GM12878 (cell line): Measurements from ENCODE around the gene CCSER2. TPM values are rescaled to one million over a fixed set of nuclear protein-coding genes. Genes with fewer than 3 reads are reported as not detected.
A peak's percentile ranks its signal among the peaks of the same experiment; 100 is the strongest.

Source experiments
- ATAC-seq: fragments of 200-7000 bp; cut with Tn5 transposase; 3 replicates; pipeline ENCODE4 v1.9.1; 2020; ENCODE audit warnings: mild to moderate bottlenecking, moderate library complexity
- BruUV-seq: library from RNA; stranded (reverse); fragments of 400-500 nt; replicated peaks from 2 replicates; lab custom pipeline; 2021; lab: Mats Ljungman, UMichigan
- CTCF ChIA-PET: fragments of 300-600 bp; sonication (Branson Sonifier 250); formaldehyde crosslinking; extraction: SDS; loops from one replicate; lab custom pipeline; 2021; ENCODE audit warnings: inconsistent platforms; lab: Yijun Ruan, JAX
- POLR2A ChIA-PET: fragments of 350-600 bp; formaldehyde crosslinking; extraction: SDS; loops from one replicate; lab custom pipeline; 2021; ENCODE audit warnings: inconsistent platforms; lab: Charles Lee
- RAD21 ChIA-PET: fragments of 300-600 bp; sonication (Branson Sonifier 250); formaldehyde crosslinking; loops from one replicate; lab custom pipeline; 2023; ENCODE audit warnings: antibody characterized with exemption; ENCODE audit not compliant: unreplicated experiment; lab: Charles Lee
- SMC1A ChIA-PET: fragments of 300-600 bp; sonication (Branson Sonifier 250); formaldehyde crosslinking; loops from one replicate; lab custom pipeline; 2023; ENCODE audit not compliant: unreplicated experiment, uncharacterized antibody; lab: Charles Lee
- DNase-seq: peaks from one replicate; pipeline ENCODE4 v3.0.0-alpha.2; 2011; ENCODE audit warnings: low read depth, low spot score
- FAIRE-seq: peaks from 3 replicates; lab custom pipeline; 2011; peaks lifted over from hg19 to GRCh38; lab: Jason Lieb, UNC
- H2AFZ ChIP-seq: 2 replicates; pipeline ENCODE4 v1.6.0; 2011; ENCODE audit warnings: low read depth, low read length, control low read depth; ENCODE audit not compliant: control insufficient read depth
- H3K27ac ChIP-seq: 2 replicates; pipeline ENCODE4 v1.5.1; 2011; ENCODE audit warnings: control low read depth; ENCODE audit not compliant: control insufficient read depth, insufficient read depth
- H3K27me3 ChIP-seq, 2 experiments: replicated peaks in 1 of 2; 2 replicates each; pipeline versions ENCODE4 v1.6.0 to v1.6.1; 2011; ENCODE audit warnings: low read length in 1 of 2; ENCODE audit not compliant: control insufficient read depth in 2 of 2, insufficient read depth in 2 of 2
- H3K36me3 ChIP-seq, 2 experiments: 2 replicates each; pipeline ENCODE4 v1.5.1; 2011; ENCODE audit warnings: low read length in 1 of 2; ENCODE audit not compliant: control insufficient read depth in 2 of 2, insufficient read depth in 2 of 2
- H3K4me1 ChIP-seq: 2 replicates; pipeline ENCODE4 v1.6.1; 2011; ENCODE audit warnings: mild to moderate bottlenecking, low read length, moderate library complexity, mixed read lengths; ENCODE audit not compliant: control insufficient read depth, insufficient read depth
- H3K4me2 ChIP-seq: 2 replicates; pipeline ENCODE4 v1.6.0; 2011; ENCODE audit warnings: control low read depth; ENCODE audit not compliant: control insufficient read depth, insufficient read depth
- H3K4me3 ChIP-seq: fragments of 200-600 bp; sonication (generic); 2 replicates; pipeline ENCODE4 v1.5.1; 2016
- H3K79me2 ChIP-seq: 2 replicates; pipeline ENCODE4 v1.6.0; 2011; ENCODE audit warnings: low read length; ENCODE audit not compliant: control insufficient read depth, insufficient read depth
- H3K9ac ChIP-seq: 2 replicates; pipeline ENCODE4 v1.8.0; 2011; ENCODE audit warnings: low read length, control low read depth, mixed read lengths; ENCODE audit not compliant: control insufficient read depth, insufficient read depth
- H3K9me3 ChIP-seq: replicated peaks from 3 replicates; pipeline ENCODE4 v1.5.1; 2011; ENCODE audit warnings: mild to moderate bottlenecking, low read length; ENCODE audit not compliant: control insufficient read depth, insufficient read depth
- H4K20me1 ChIP-seq: 2 replicates; pipeline ENCODE4 v1.6.0; 2011; ENCODE audit not compliant: control insufficient read depth, insufficient read depth
- ASH2L ChIP-seq: fragments of 300-600, 200-600 bp; sonication (generic); IDR thresholded peaks from 2 replicates; pipeline ENCODE4 v1.6.1; 2017; ENCODE audit warnings: low read depth, mild to moderate bottlenecking, borderline replicate concordance
- HDGF ChIP-seq: fragments of 450-650 bp; IDR thresholded peaks from 2 replicates; pipeline ENCODE4 v1.6.1; 2016; ENCODE audit warnings: antibody characterized with exemption
- RAD21 ChIP-seq: IDR thresholded peaks from 2 replicates; pipeline ENCODE4 v1.6.1; 2011; ENCODE audit warnings: mild to moderate bottlenecking, low read depth, low read length, moderate library complexity; ENCODE audit not compliant: insufficient read depth
- SMC3 ChIP-seq: IDR thresholded peaks from 2 replicates; pipeline ENCODE4 v1.6.1; 2011; ENCODE audit warnings: low read length, improper control_type of control experiment, borderline replicate concordance
- WRNIP1 ChIP-seq: IDR thresholded peaks from 2 replicates; pipeline ENCODE4 v1.6.1; 2011; ENCODE audit warnings: low read depth, low read length, improper control_type of control experiment, borderline replicate concordance
- WGBS: methylation state at CpG from one replicate; pipeline ENCODE4 v1.1.6; 2016; ENCODE audit warnings: low lambda C conversion rate; ENCODE audit not compliant: insufficient replicate concordance, insufficient coverage; ENCODE audit errors: missing lambda C conversion rate; 5-methylcytosine and 5-hydroxymethylcytosine counted together
- in situ Hi-C: fragments of 300-500 bp; cut with MboI; formaldehyde crosslinking; loops from 9 replicates; pipeline ENCODE4 v1.14.3; 2018; ENCODE audit warnings: mixed read lengths
- intact Hi-C: fragments of 100-400 bp; cut with micrococcal nuclease; formaldehyde crosslinking; loops from one replicate; pipeline ENCODE4 v1.14.2; 2022; ENCODE audit not compliant: unreplicated experiment
- polyA plus RNA-seq, 11 experiments: library from polyadenylated mRNA; depleted of rRNA in 4 of 11; unstranded in 6 of 11; stranded (reverse) in 5 of 11; fragments of >200 nt; fragmentation: Nextera tagmentation in 4 of 11; fragmentation: Illumina TruSeq in 1 of 11; extraction: Ambion mirVana in 4 of 11; extraction: Trizol in 1 of 11; gene quantifications; 1 replicate in 1 of 11; 2 replicates in 10 of 11; pipeline versions ENCODE4 v1.2.1 to v1.2.3, GENCODE V29; 2011 to 2016; ENCODE audit warnings: inconsistent platforms in 2 of 11, missing spikeins in 2 of 11, low read depth in 1 of 11
- total RNA-seq, 4 experiments: library from RNA; depleted of rRNA in 3 of 4; stranded (reverse); fragments of >200 nt in 3 of 4; fragmentation: Illumina TruSeq in 1 of 4; extraction: Trizol in 1 of 4; gene quantifications; 2 replicates each; pipeline versions ENCODE4 v1.2.1 to v1.2.3, GENCODE V29; 2013 to 2021
- TF ChIP-seq, protein P1 (sequence below): IDR thresholded peaks from 2 replicates; pipeline ENCODE4 v1.6.1; 2012; ENCODE audit warnings: low read depth, low read length, improper control_type of control experiment
- TF ChIP-seq, protein P2 (sequence below), 3 experiments: IDR thresholded peaks in 2 of 3; conservative IDR thresholded peaks in 1 of 3; 2 replicates each; pipeline ENCODE4 v1.5.1; 2011; ENCODE audit warnings: low read depth in 3 of 3, low read length in 3 of 3, mild to moderate bottlenecking in 3 of 3, control low read depth in 2 of 3, moderate library complexity in 2 of 3, inconsistent platforms in 1 of 3, mixed read lengths in 1 of 3; ENCODE audit not compliant: control insufficient read depth in 2 of 3, insufficient read depth in 1 of 3; ENCODE audit errors: extremely low read depth in 1 of 3

Gene CCSER2
- total and polyA plus RNA-seq, 10 of the 15 experiments (the other 5 are each of a cell fraction or from before 2014, with no cell fraction given) = 4.7 to 18.8 (median 13.2) TPM

DNA sequence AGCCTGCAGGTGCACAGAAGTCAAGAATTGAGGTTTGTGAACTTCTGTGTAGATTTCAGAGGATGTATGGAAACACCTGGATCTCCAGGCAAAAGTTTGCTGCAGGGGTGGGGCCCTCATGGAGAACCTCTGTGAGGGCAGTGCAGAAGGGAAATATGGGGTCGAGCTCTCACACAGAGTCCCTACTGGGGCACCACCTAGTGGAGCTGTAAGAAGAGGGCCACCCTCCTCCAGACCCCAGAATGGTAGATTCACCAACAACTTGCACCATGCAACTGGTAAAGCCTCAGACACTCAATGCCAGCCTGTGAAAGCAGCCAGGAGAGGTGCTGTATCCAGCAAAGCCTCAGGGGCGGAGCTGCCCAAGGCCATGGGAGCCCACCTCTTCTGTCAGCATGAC is 205.8 kb downstream of the CCSER2 start:
- CTCF ChIA-PET = interaction anchor here (0.5 to 8.2 kb wide), 8 partner anchors 24 to 268 kb away, joined by 3 to 228 read pairs (median 38); no protein-coding TSS in a partner anchor
- Histone ChIP-seq H3K27me3 (no peaks in the 10 kb centered on the region), H3K4me1 (no peaks in the 10 kb centered on the region), H3K36me3 (no peaks in the 10 kb centered on the region), H3K27ac (no peak overlapping the region), H2AFZ (no peak overlapping the region), H3K9ac (no peak overlapping the region), H3K79me2 (no peaks in the 10 kb centered on the region), H3K4me3 (no peak overlapping the region), H3K4me2 (no peak overlapping the region), H3K9me3 (no peaks in the 10 kb centered on the region), H4K20me1 (no peaks in the 10 kb centered on the region)
- TF ChIP-seq HDGF = no peak
- peak; percentile 36; the same call in 1 of the 2 replicates for TF ChIP-seq RAD21
- TF ChIP-seq, protein P1, sequence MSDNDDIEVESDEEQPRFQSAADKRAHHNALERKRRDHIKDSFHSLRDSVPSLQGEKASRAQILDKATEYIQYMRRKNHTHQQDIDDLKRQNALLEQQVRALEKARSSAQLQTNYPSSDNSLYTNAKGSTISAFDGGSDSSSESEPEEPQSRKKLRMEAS = no peak
- TF ChIP-seq ASH2L = no peak
- TF ChIP-seq WRNIP1 = no peak
- peak; percentile 6; the same call in 1 of the 2 replicates for TF ChIP-seq SMC3
- TF ChIP-seq, protein P2, sequence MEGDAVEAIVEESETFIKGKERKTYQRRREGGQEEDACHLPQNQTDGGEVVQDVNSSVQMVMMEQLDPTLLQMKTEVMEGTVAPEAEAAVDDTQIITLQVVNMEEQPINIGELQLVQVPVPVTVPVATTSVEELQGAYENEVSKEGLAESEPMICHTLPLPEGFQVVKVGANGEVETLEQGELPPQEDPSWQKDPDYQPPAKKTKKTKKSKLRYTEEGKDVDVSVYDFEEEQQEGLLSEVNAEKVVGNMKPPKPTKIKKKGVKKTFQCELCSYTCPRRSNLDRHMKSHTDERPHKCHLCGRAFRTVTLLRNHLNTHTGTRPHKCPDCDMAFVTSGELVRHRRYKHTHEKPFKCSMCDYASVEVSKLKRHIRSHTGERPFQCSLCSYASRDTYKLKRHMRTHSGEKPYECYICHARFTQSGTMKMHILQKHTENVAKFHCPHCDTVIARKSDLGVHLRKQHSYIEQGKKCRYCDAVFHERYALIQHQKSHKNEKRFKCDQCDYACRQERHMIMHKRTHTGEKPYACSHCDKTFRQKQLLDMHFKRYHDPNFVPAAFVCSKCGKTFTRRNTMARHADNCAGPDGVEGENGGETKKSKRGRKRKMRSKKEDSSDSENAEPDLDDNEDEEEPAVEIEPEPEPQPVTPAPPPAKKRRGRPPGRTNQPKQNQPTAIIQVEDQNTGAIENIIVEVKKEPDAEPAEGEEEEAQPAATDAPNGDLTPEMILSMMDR (IDR thresholded peaks at IDR 0.05 in 2 of 3, conservative IDR thresholded peaks at IDR 0.05 in 1 of 3; ENCODE audit: control insufficient read depth in 2 of 3, extremely low read depth in 1 of 3, insufficient read depth in 1 of 3, low read depth in 3 of 3, low read length in 3 of 3) = peak; percentile 11 to 34 (median 19); a peak in 1 of 6 replicates
- RAD21 ChIA-PET = interaction anchor here (0.7 to 4.4 kb wide), 4 partner anchors 104 to 268 kb away, joined by 3 to 74 read pairs (median 6); no protein-coding TSS in a partner anchor
- no peak for DNase-seq
- peak; percentile 35 for ATAC-seq
- 45% methylated on average over 2 of the region's 2 CpGs for WGBS
- in situ Hi-C loops = no loop called here
- POLR2A ChIA-PET = no interaction called here
- BruUV-seq = no TSS peak
- FAIRE-seq = no peak
- intact Hi-C loops = loop anchor here (10.0 kb wide), 1 partner anchor 379 kb away; no protein-coding TSS in a partner anchor
- SMC1A ChIA-PET = interaction anchor here (0.9 to 7.3 kb wide), 4 partner anchors 104 to 182 kb away, joined by 3 to 72 read pairs (median 6); no protein-coding TSS in a partner anchor
